PC-9 (cell line): ENCODE measurements around the gene SLC9A3.

Experiments used
- CTCF ChIP-seq: fragments of 200-600 bp; sonication (generic); conservative IDR thresholded peaks from 2 replicates; pipeline ENCODE4 v1.6.1; 2017; ENCODE audit warnings: mixed run types, antibody characterized with exemption, mild to moderate bottlenecking, moderate library complexity
- EZH2 ChIP-seq: fragments of 200-600 bp; sonication (generic); IDR thresholded peaks from 2 replicates; pipeline ENCODE4 v1.8.0; 2017; ENCODE audit warnings: antibody characterized with exemption, low read depth

- TF ChIP-seq EZH2 = no peak
- TF ChIP-seq CTCF = peak; percentile 61; the same call in 1 of the 2 replicates
Measured at GRCh38 chr5:436641-436975, 87.6 kb downstream of the SLC9A3 start.
